Effector memory CD8-positive, alpha-beta T cell (primary cell): ENCODE data around the gene TMEM30A.

Source experiments
- ATAC-seq: fragments of 150-1000 bp; cut with Tn5 transposase; replicated peaks from 2 replicates; pipeline ENCODE4 v1.10.0; 2021; ENCODE audit warnings: mild to moderate bottlenecking, moderate library complexity
- DNase-seq, 3 experiments: peaks; one replicate each; pipeline ENCODE4 v3.0.0; 2021
- H3K27ac Mint-ChIP-seq, 2 donors: one replicate each; pipeline ENCODE4 v1.8.0; 2022; ENCODE audit warnings: mild to moderate bottlenecking in 2 of 2, mixed read lengths in 2 of 2, moderate library complexity in 2 of 2
- H3K27me3 Mint-ChIP-seq, 2 donors: one replicate each; pipeline ENCODE4 v1.8.0; 2022; ENCODE audit warnings: mixed read lengths in 2 of 2
- H3K36me3 Mint-ChIP-seq: one replicate; pipeline ENCODE4 v1.8.0; 2022; ENCODE audit warnings: mild to moderate bottlenecking, moderate library complexity, mixed read lengths; ENCODE audit not compliant: insufficient read depth
- H3K4me1 Mint-ChIP-seq, 2 donors: one replicate each; pipeline ENCODE4 v1.8.0; 2022; ENCODE audit warnings: low read depth in 2 of 2, mixed read lengths in 2 of 2
- H3K4me3 Mint-ChIP-seq, 2 donors: one replicate each; pipeline ENCODE4 v1.8.0; 2022; ENCODE audit warnings: mild to moderate bottlenecking in 2 of 2, mixed read lengths in 2 of 2, moderate library complexity in 2 of 2
- H3K9me3 Mint-ChIP-seq, 2 donors: one replicate each; pipeline ENCODE4 v1.8.0; 2022; ENCODE audit warnings: mixed read lengths in 2 of 2
- total RNA-seq, 9 experiments: gene quantifications; one replicate each; lab custom pipeline; 2026; lab: John Stamatoyannopoulos, UW

Gene TMEM30A
- 53.1 to 183 (median 141) reads per million in 9 experiments for total RNA-seq

DNA sequence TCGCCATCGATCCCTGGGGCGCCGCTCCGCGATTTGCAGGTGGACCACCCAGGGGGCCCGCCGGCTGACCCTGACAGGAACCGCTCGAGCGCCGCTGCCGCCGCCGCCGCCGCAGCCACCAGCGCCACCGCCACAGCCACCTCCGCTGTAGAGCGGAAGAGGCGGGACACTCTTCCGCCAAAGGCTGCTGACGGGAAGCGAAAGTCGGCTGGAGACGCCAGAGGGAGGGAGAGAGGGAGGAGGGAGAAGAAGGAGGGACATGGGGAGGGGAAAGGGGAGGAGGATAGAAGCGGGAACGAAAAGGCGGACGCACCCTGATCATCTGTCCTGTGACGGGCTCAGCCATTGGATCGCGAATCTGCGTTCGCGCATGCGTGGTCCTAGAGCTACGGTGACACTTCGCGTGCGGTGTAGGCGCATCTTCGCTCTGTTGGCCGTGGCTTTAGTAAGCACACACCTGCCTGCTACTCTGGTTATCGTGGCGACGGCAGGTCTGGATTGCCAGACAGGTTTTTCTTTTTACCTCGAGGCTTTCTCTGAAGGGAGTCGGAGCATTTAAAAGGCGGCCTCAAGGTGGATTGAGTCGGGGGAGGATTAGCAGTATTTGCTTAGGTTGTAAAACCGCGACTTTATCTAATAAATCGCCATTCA, at the start of gene TMEM30A:
Gene TMEM30A (minus strand): TSS at position 161 of the 651 bp plus-strand sequence. CDS start 154 bp downstream, at position 7.
- Mint-ChIP-seq H3K9me3 (no peaks in the 10 kb centered on the region), H3K4me3 (no peak within 1 kb of the TSS), H3K27me3 (no peaks in the 10 kb centered on the region), H3K36me3 (no peaks in the 10 kb centered on the region), H3K4me1 (peaks cover 15 to 29% of the 10 kb centered on the region in 2 donors), H3K27ac (no peak within 1 kb of the TSS)
- peak; percentile 84 for ATAC-seq
- peak; percentile 91 to 93 (median 92) for DNase-seq

DNA sequence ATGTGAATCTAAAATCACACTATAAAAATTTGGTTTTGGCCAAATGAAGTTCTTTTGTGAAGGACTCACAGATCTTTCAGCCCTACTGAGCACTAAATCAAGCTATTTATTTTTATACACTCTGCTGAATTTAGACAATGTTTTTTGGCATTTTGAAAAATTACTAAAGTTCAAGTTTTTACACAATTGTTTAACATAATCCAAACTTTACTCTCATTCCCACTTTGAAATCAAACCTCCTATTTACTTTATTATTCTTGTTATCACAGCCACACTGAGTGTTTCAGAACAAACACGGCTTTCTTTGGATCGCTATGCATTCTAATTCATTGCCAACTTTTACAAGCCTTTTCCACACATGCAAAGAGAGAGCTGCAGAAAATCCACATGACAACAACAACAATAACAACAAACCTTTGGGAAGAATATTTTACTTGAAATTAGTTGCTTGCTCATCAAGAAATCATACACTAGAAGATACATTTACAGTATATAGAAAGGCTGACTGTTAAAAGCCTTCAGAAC, 49.1 kb upstream of the TMEM30A start:
- Mint-ChIP-seq H3K27ac (no peak overlapping the region), H3K4me3 (no peak overlapping the region), H3K27me3 (peaks cover 11 to 33% of the 10 kb centered on the region in 2 donors), H3K36me3 (no peaks in the 10 kb centered on the region), H3K4me1 (no peaks in the 10 kb centered on the region), H3K9me3 (no peaks in the 10 kb centered on the region)
- DNase-seq (no peak), ATAC-seq (no peak)

GRCh38 chr6:75331151-75331550, 46.6 kb upstream of the TMEM30A start:
- Mint-ChIP-seq H3K9me3 (no peaks in the 10 kb centered on the region), H3K4me3 (no peak overlapping the region), H3K27ac (no peak overlapping the region), H3K27me3 (peaks cover 11 to 29% of the 10 kb centered on the region in 2 donors), H3K36me3 (no peaks in the 10 kb centered on the region), H3K4me1 (no peaks in the 10 kb centered on the region)
- DNase-seq (no peak), ATAC-seq (no peak)

GRCh38 chr6:75329703-75330102, 45.1 kb upstream of the TMEM30A start:
- Mint-ChIP-seq H3K4me1 (no peaks in the 10 kb centered on the region), H3K27ac (no peak overlapping the region), H3K9me3 (no peaks in the 10 kb centered on the region), H3K27me3 (peaks cover 22 to 27% of the 10 kb centered on the region in 2 donors), H3K4me3 (no peak overlapping the region), H3K36me3 (no peaks in the 10 kb centered on the region)
- ATAC-seq = no peak
- no peak for DNase-seq

DNA sequence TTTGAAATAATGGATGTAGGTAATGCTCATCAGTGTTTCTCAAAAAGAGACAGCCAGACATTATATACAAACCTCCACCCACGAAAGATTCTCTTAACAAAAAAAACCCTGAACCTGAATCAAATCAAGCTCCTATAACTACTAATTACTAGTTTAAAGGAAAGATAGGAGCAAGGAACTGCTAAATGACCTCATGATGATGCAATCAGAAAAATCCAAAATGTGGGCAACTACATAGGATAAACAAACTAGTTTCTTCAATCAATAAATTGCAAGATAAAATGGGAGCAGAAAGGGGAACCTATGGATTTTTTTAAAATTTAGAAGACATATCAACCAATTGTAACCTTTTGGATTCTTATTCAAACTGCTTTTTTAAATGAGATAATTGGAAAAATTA, 43.2 kb upstream of the TMEM30A start:
- Mint-ChIP-seq H3K36me3 (no peaks in the 10 kb centered on the region), H3K27me3 (peaks cover 23 to 28% of the 10 kb centered on the region in 2 donors), H3K27ac (no peak overlapping the region), H3K4me1 (no peaks in the 10 kb centered on the region), H3K4me3 (no peak overlapping the region), H3K9me3 (no peaks in the 10 kb centered on the region)
- no peak for DNase-seq
- ATAC-seq = no peak

DNA sequence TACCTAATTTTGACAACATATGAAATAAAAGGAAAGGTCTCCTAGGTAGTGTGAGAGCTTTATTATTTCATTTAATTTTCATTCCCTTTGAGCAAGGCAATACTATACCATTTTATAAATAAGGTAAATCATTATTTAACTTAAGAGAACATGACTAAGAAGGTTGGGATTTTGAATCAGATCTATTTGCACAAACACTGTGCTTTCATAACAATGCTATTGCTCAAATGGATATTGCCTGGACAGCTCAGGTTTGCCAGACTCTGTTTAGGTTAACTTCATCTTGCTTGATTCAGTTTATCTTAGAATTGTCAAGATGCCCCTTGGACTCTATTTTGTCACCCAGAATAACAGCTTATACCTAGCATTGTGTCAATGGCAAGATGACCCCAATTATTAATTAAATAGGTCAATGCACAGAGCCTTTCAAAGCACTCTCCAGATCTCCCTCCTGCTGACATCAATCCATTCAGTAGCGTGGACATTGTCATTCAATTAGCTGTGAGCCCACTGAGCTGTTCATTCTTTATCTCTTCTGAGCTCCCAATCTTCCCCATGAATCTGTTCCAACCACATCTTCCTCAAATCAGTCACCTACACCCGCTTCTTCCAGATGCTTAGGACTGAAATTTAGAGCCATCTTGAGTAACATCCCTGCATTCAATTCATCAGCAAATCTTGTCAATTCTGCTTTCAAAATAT, 42.1 kb upstream of the TMEM30A start:
- Mint-ChIP-seq H3K4me3 (no peak overlapping the region), H3K4me1 (no peaks in the 10 kb centered on the region), H3K36me3 (no peaks in the 10 kb centered on the region), H3K9me3 (no peaks in the 10 kb centered on the region), H3K27me3 (peaks cover 13 to 28% of the 10 kb centered on the region in 2 donors), H3K27ac (no peak overlapping the region)
- ATAC-seq (no peak), DNase-seq (no peak)

GRCh38 chr6:75318900-75319299, 34.3 kb upstream of the TMEM30A start:
- DNase-seq (no peak), ATAC-seq (no peak)
- H3K27me3 Mint-ChIP-seq = peaks cover 25 to 28% of the 10 kb centered on the region in 2 donors
- no peaks in the 10 kb centered on the region for H3K4me1 Mint-ChIP-seq
- no peak overlapping the region for H3K4me3 Mint-ChIP-seq
- H3K36me3 Mint-ChIP-seq = no peaks in the 10 kb centered on the region
- H3K9me3 Mint-ChIP-seq = no peaks in the 10 kb centered on the region
- H3K27ac Mint-ChIP-seq = no peak overlapping the region

- no peak for DNase-seq
- H3K27ac Mint-ChIP-seq = no peak overlapping the region
- peaks cover 36 to 39% of the 10 kb centered on the region in 2 donors for H3K27me3 Mint-ChIP-seq
- H3K36me3 Mint-ChIP-seq = no peaks in the 10 kb centered on the region
- no peak overlapping the region for H3K4me3 Mint-ChIP-seq
- H3K4me1 Mint-ChIP-seq = no peaks in the 10 kb centered on the region
- no peak for ATAC-seq
- no peaks in the 10 kb centered on the region for H3K9me3 Mint-ChIP-seq
These were observed 33.1 kb upstream of the TMEM30A start for GRCh38 chr6:75317503-75318206.

- H3K27ac Mint-ChIP-seq = no peak overlapping the region
- H3K36me3 Mint-ChIP-seq = no peaks in the 10 kb centered on the region
- no peaks in the 10 kb centered on the region for H3K9me3 Mint-ChIP-seq
- no peak for ATAC-seq
- H3K4me1 Mint-ChIP-seq = no peaks in the 10 kb centered on the region
- peaks cover 45 to 47% of the 10 kb centered on the region in 2 donors for H3K27me3 Mint-ChIP-seq
- DNase-seq = no peak
- no peak overlapping the region for H3K4me3 Mint-ChIP-seq
These were observed 31.4 kb upstream of the TMEM30A start for GRCh38 chr6:75315978-75316377.

- Mint-ChIP-seq H3K4me1 (no peaks in the 10 kb centered on the region), H3K36me3 (no peaks in the 10 kb centered on the region), H3K4me3 (no peak overlapping the region), H3K27me3 (peaks cover 15 to 25% of the 10 kb centered on the region in 2 donors), H3K9me3 (no peaks in the 10 kb centered on the region), H3K27ac (no peak overlapping the region)
- ATAC-seq (no peak), DNase-seq (no peak)
These were observed 23.8 kb upstream of the TMEM30A start for GRCh38 chr6:75308250-75308988.

- Mint-ChIP-seq H3K4me1 (no peaks in the 10 kb centered on the region), H3K27me3 (peaks cover 7 to 17% of the 10 kb centered on the region in 2 donors), H3K9me3 (no peaks in the 10 kb centered on the region), H3K36me3 (no peaks in the 10 kb centered on the region), H3K4me3 (no peak overlapping the region), H3K27ac (no peak overlapping the region)
- ATAC-seq = no peak
- no peak for DNase-seq
These were observed 22.9 kb upstream of the TMEM30A start for GRCh38 chr6:75307364-75308004.

DNA sequence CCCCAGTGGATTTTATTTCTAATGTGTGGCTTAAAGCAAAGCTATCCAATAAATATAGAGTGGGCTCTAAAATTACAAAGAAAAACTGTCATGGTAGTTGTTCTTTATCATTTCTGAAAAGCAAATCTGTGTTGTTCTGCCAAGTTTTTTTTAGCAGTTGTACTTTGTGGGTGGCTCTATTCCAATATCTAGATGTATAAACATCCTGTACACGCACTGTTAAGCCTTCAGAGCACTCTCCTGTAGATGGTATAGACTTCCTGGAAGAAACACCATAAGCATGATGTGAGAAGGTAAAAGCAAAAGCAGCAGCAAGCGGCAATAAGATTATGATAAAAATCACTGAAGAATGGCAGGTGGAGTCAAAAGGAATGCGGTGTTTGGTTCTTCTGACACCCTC, 21.5 kb upstream of the TMEM30A start:
- Mint-ChIP-seq H3K9me3 (no peaks in the 10 kb centered on the region), H3K4me3 (no peak overlapping the region), H3K27me3 (peaks cover 0 to 11% of the 10 kb centered on the region in 2 donors), H3K27ac (no peak overlapping the region), H3K36me3 (no peaks in the 10 kb centered on the region), H3K4me1 (no peaks in the 10 kb centered on the region)
- ATAC-seq (no peak), DNase-seq (no peak)

GRCh38 chr6:75305573-75305972, 21.0 kb upstream of the TMEM30A start:
- no peaks in the 10 kb centered on the region for H3K36me3 Mint-ChIP-seq
- DNase-seq (no peak), ATAC-seq (no peak)
- H3K27me3 Mint-ChIP-seq = peaks cover 0 to 11% of the 10 kb centered on the region in 2 donors
- H3K27ac Mint-ChIP-seq = no peak overlapping the region
- no peaks in the 10 kb centered on the region for H3K4me1 Mint-ChIP-seq
- no peak overlapping the region for H3K4me3 Mint-ChIP-seq
- H3K9me3 Mint-ChIP-seq = no peaks in the 10 kb centered on the region
